Measurements from ENCODE around the gene KRTAP10-3. TPM values are rescaled to one million over a fixed set of nuclear protein-coding genes. Genes with fewer than 3 reads are reported as not detected.

Gene KRTAP10-3
- total and polyA plus RNA-seq, 9 donors, result not detected

DNA sequence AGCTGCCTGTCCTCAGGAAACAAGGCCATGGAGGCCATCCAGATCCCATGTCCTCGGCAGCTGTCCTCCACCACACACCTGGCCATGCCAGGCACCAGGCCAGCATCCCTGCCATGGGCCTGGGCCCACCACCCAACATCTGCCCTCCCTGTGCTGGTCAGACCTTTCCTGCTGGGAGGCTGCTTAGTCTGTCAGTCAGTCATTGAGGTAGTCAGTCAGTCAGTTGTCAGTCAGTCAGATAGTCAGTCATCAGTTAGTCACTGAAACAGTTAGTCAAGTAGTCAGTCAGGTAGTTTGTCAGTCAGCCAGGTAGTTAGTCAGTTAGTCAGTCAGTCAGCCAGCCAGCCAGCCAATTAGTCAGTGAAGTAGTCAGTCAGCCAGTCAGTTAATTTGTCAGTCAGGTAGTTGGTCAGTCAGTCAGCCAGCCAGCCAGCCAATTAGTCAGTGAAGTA is 35.8 kb downstream of the KRTAP10-3 start:
- DNase-seq, result no peak
- H3K36me3 ChIP-seq, result no peaks in the 10 kb centered on the region
- H3K4me1 ChIP-seq (ENCODE audit: insufficient read depth), result no peaks in the 10 kb centered on the region
- H3K27me3 ChIP-seq, result no peaks in the 10 kb centered on the region
- WGBS, 3 donors, result 62 to 86% (median 79%) methylated on average over 1 of the region's 1 CpG
- intact Hi-C loops (cut with DNase I), result loop anchor here in 1 of 4 donors (10.0 kb wide), 1 partner anchor 202 kb away; no protein-coding TSS in a partner anchor
- no peak overlapping the region for H3K4me3 ChIP-seq
- H3K9me3 ChIP-seq, result no peaks in the 10 kb centered on the region
- TF ChIP-seq, protein P1, sequence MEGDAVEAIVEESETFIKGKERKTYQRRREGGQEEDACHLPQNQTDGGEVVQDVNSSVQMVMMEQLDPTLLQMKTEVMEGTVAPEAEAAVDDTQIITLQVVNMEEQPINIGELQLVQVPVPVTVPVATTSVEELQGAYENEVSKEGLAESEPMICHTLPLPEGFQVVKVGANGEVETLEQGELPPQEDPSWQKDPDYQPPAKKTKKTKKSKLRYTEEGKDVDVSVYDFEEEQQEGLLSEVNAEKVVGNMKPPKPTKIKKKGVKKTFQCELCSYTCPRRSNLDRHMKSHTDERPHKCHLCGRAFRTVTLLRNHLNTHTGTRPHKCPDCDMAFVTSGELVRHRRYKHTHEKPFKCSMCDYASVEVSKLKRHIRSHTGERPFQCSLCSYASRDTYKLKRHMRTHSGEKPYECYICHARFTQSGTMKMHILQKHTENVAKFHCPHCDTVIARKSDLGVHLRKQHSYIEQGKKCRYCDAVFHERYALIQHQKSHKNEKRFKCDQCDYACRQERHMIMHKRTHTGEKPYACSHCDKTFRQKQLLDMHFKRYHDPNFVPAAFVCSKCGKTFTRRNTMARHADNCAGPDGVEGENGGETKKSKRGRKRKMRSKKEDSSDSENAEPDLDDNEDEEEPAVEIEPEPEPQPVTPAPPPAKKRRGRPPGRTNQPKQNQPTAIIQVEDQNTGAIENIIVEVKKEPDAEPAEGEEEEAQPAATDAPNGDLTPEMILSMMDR (IDR thresholded peaks at IDR 0.05), result no peak
- no peak for TF ChIP-seq EP300 (IDR thresholded peaks at IDR 0.05)
- no peak for TF ChIP-seq POLR2A (IDR thresholded peaks at IDR 0.05)
- no peak overlapping the region for H3K27ac ChIP-seq

DNA sequence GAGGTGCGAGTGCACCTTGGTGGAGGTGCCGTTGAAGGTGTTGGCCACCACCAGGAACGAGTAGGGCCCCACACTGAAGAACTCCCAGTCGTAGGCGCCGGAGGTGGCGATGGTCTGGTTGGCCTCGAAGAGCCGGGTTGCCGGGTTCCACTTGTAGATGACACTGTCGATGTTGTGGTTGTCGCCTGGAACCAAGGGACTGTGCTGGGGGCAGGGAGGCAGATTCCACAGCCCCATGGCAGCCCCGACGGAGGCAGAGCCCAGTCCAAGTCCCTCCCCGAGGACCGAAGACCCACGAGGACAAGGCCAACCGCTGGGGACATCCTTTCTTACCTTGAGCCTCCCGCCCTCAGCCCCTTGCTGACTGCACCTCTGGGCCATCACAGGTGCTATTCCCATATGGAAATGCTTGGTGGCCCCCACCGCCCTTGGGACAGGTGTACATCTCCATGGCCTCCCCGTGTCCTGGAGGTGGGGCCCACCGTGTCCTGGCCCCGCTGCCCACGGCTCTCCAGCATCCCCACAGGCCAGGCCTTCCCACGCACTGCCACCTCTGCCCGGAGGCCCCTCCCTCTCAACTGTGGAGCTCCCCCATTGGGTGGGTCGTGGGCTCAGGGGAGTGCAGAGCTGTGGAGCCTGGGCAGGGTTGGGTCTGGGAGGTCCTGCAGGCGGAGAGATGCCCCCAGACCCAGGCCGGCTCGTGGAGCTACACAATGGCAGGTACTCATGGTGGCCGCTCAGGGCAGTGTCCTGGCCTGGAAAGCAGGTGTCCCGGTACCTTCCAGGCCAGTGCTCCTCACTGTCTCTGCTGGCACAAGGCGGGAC is 36.5 kb downstream of the KRTAP10-3 start:
- no peaks in the 10 kb centered on the region for H3K36me3 ChIP-seq
- peak in 2 of 5 donors; percentile 6 to 28 for DNase-seq
- H3K27ac ChIP-seq, result no peak overlapping the region
- H3K4me1 ChIP-seq (ENCODE audit: insufficient read depth), result no peaks in the 10 kb centered on the region
- no peaks in the 10 kb centered on the region for H3K27me3 ChIP-seq
- no peak for TF ChIP-seq POLR2A (IDR thresholded peaks at IDR 0.05)
- no peak for TF ChIP-seq EP300 (IDR thresholded peaks at IDR 0.05)
- TF ChIP-seq, protein P1 (IDR thresholded peaks at IDR 0.05), result no peak
- intact Hi-C loops (cut with DNase I), result loop anchor here in 1 of 4 donors (10.0 kb wide), 1 partner anchor 203 kb away; no protein-coding TSS in a partner anchor
- no peak overlapping the region for H3K4me3 ChIP-seq
- H3K9me3 ChIP-seq, result no peaks in the 10 kb centered on the region
- WGBS, 3 donors, result 85 to 86% (median 86%) methylated on average over 33 of the region's 33 CpGs

DNA sequence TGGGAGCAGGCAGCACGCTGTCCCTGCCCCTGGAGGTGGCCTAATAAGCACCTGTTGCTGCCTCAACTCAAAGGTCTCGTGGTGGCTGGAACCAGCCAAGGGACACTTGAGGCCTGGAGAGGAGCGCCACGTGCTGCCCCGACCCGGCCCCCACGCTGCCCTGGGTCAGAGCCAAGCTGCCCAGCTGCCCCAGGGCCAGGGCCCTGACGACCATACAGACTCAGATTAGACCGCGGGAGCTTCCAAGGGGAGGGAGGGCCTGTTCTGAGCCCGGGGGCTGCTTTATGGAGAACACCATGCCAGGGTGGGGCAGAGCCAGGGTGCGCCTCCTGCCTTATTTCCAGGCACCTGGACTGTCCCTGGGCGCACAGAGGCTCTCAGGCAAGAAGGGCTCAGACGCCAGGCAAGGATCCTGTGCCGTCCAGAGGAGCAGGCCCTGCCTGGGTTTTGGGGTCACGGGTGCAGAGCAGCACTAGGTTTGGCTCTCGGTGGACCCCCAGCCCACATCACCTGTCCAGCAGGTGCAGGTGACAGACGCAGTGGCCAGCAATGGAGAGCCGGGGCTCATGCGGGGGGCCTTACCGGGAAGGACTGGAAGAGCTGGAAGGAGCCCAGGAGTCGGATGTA is 37.2 kb downstream of the KRTAP10-3 start:
- intact Hi-C loops (cut with DNase I), result loop anchor here in 1 of 4 donors (10.0 kb wide), 1 partner anchor 203 kb away; no protein-coding TSS in a partner anchor
- 81 to 87% (median 87%) methylated on average over 19 to 22 of the region's 22 CpGs for WGBS, 3 donors
- Histone ChIP-seq H3K4me1 (ENCODE audit: insufficient read depth) (no peaks in the 10 kb centered on the region), H3K27ac (no peak overlapping the region), H3K4me3 (no peak overlapping the region), H3K9me3 (no peaks in the 10 kb centered on the region), H3K36me3 (no peaks in the 10 kb centered on the region), H3K27me3 (no peaks in the 10 kb centered on the region)
- TF ChIP-seq, protein P1 (IDR thresholded peaks at IDR 0.05), result no peak
- TF ChIP-seq EP300 (IDR thresholded peaks at IDR 0.05) (no peak), POLR2A (IDR thresholded peaks at IDR 0.05) (no peak)
- DNase-seq, result peak in 1 of 5 donors; percentile 15

DNA sequence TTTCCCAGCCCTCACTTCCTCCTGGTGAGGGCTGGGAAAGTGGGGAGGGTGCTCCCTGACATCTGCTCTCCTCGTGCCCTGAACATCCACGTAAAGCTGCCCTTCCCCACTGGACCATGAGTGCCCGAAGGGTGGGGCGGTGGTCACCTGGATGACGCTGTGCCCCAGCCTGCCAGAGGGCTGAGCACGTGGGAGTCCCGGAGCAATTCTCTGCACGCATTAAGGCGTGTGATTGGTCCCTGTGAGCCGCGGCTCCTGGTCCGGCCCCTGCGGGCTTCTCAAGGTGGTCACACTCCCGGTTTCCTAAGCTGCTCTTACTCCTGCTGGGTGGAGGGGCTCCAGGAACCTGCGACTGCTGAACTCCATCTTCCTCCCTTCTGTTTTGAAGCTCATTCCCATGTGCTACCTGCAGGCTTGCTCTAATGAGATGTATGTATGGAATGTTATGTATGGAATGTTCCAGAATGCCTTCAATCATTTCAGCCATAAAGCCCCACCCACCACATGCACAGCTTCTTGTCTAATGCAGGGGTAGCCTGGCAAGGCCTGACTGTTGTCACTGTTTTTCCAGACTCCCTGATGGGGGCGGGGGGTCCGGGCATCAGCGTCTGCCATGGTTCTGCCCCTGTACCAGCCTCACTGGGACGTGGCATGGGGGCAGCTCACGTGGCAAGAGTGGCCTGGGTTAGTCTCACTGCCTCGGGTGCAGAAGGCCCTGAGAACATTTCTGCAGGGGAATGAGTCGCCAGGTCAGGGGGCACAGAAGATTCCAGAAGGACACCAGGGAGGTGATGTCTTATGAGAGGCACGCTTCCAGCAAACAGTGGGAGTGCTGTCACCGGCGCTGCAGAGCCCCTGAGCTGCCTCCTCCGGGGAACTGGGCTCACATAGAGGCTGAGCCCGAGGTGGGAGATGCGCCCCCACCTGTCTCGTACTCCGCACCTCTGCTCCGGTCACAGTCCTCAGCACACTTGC is 38.0 kb downstream of the KRTAP10-3 start:
- intact Hi-C loops (cut with DNase I), result loop anchor here in 1 of 4 donors (10.0 kb wide), 1 partner anchor 204 kb away; no protein-coding TSS in a partner anchor
- Histone ChIP-seq H3K27ac (no peak overlapping the region), H3K4me1 (ENCODE audit: insufficient read depth) (no peaks in the 10 kb centered on the region), H3K4me3 (no peak overlapping the region), H3K36me3 (no peaks in the 10 kb centered on the region), H3K9me3 (no peaks in the 10 kb centered on the region), H3K27me3 (no peaks in the 10 kb centered on the region)
- WGBS, 3 donors, result 79 to 80% (median 79%) methylated on average over 31 of the region's 31 CpGs
- peak in 1 of 5 donors; percentile 19 for DNase-seq
- TF ChIP-seq, protein P1 (IDR thresholded peaks at IDR 0.05), result no peak
- TF ChIP-seq POLR2A (IDR thresholded peaks at IDR 0.05) (no peak), EP300 (IDR thresholded peaks at IDR 0.05) (no peak)

Measured in ovary (tissue), 9 donors.